Measurements from ENCODE around the gene POLR1A.
"Not testable (repeated sequence)": the region's sequence is repeated elsewhere in the genome, so short reads cannot be mapped to it uniquely, and the experiment has no call there.

Gene POLR1A

GRCh38 chr2:85995648-85996529 is 109.8 kb downstream of the POLR1A start:
- H3K9ac ChIP-seq = no peak overlapping the region
- H3K79me2 ChIP-seq (ENCODE audit: insufficient read depth, low read depth) = no peaks in the 10 kb centered on the region
- H3K36me3 ChIP-seq (ENCODE audit: insufficient read depth) = no peaks in the 10 kb centered on the region
- H2AFZ ChIP-seq (ENCODE audit: low read depth) = no peak overlapping the region
- no peaks in the 10 kb centered on the region for H4K20me1 ChIP-seq (ENCODE audit: insufficient read depth)
- H3K4me2 ChIP-seq = peak overlapping the region; percentile 90
- peaks cover 99% of the 10 kb centered on the region for H3K4me1 ChIP-seq (ENCODE audit: low read depth, poor library complexity, severe bottlenecking)
- peak overlapping the region; percentile 91; the same call in 1 of the 2 replicates for H3K27ac ChIP-seq
- no peak for TF ChIP-seq CTCF (conservative IDR thresholded peaks at IDR 0.05; ENCODE audit: low read depth, low read length)
- H3K4me3 ChIP-seq (IDR thresholded peaks at IDR 0.05; ENCODE audit: insufficient read depth, low read depth, low read length) = no peak overlapping the region
- H3K27me3 ChIP-seq (ENCODE audit: insufficient read depth, low read depth) = no peaks in the 10 kb centered on the region

GRCh38 chr2:85994897-85995647 is 110.6 kb downstream of the POLR1A start:
- H3K4me3 ChIP-seq (IDR thresholded peaks at IDR 0.05; ENCODE audit: insufficient read depth, low read depth, low read length) = no peak overlapping the region
- peaks cover 99% of the 10 kb centered on the region for H3K4me1 ChIP-seq (ENCODE audit: low read depth, poor library complexity, severe bottlenecking)
- no peaks in the 10 kb centered on the region for H3K79me2 ChIP-seq (ENCODE audit: insufficient read depth, low read depth)
- no peak overlapping the region for H2AFZ ChIP-seq (ENCODE audit: low read depth)
- TF ChIP-seq CTCF (conservative IDR thresholded peaks at IDR 0.05; ENCODE audit: low read depth, low read length) = no peak
- no peaks in the 10 kb centered on the region for H4K20me1 ChIP-seq (ENCODE audit: insufficient read depth)
- H3K4me2 ChIP-seq = peak overlapping the region; percentile 90
- peak overlapping the region; percentile 56; the same call in 1 of the 2 replicates for H3K9ac ChIP-seq
- H3K27ac ChIP-seq = peak overlapping the region; percentile 91
- no peaks in the 10 kb centered on the region for H3K27me3 ChIP-seq (ENCODE audit: insufficient read depth, low read depth)
- no peaks in the 10 kb centered on the region for H3K36me3 ChIP-seq (ENCODE audit: insufficient read depth)

GRCh38 chr2:85994421-85994777 is 111.3 kb downstream of the POLR1A start:
- H3K27ac ChIP-seq = peak overlapping the region; percentile 91
- no peak for TF ChIP-seq CTCF (conservative IDR thresholded peaks at IDR 0.05; ENCODE audit: low read depth, low read length)
- no peaks in the 10 kb centered on the region for H3K79me2 ChIP-seq (ENCODE audit: insufficient read depth, low read depth)
- no peaks in the 10 kb centered on the region for H3K27me3 ChIP-seq (ENCODE audit: insufficient read depth, low read depth)
- peaks cover 99% of the 10 kb centered on the region for H3K4me1 ChIP-seq (ENCODE audit: low read depth, poor library complexity, severe bottlenecking)
- H4K20me1 ChIP-seq (ENCODE audit: insufficient read depth) = no peaks in the 10 kb centered on the region
- peak overlapping the region; percentile 58; the same call in 1 of the 2 replicates for H2AFZ ChIP-seq (ENCODE audit: low read depth)
- H3K4me2 ChIP-seq = peak overlapping the region; percentile 90
- peak overlapping the region; percentile 56 for H3K9ac ChIP-seq
- H3K4me3 ChIP-seq (IDR thresholded peaks at IDR 0.05; ENCODE audit: insufficient read depth, low read depth, low read length) = no peak overlapping the region
- H3K36me3 ChIP-seq (ENCODE audit: insufficient read depth) = no peaks in the 10 kb centered on the region

- H3K4me1 ChIP-seq (ENCODE audit: low read depth, poor library complexity, severe bottlenecking) = peaks cover 89% of the 10 kb centered on the region
- H3K36me3 ChIP-seq (ENCODE audit: insufficient read depth) = no peaks in the 10 kb centered on the region
- peak overlapping the region; percentile 7 for H3K4me3 ChIP-seq (IDR thresholded peaks at IDR 0.05; ENCODE audit: insufficient read depth, low read depth, low read length)
- H2AFZ ChIP-seq (ENCODE audit: low read depth) = no peak overlapping the region
- H4K20me1 ChIP-seq (ENCODE audit: insufficient read depth) = no peaks in the 10 kb centered on the region
- no peaks in the 10 kb centered on the region for H3K27me3 ChIP-seq (ENCODE audit: insufficient read depth, low read depth)
- TF ChIP-seq CTCF (conservative IDR thresholded peaks at IDR 0.05; ENCODE audit: low read depth, low read length) = no peak
- no peak overlapping the region for H3K9ac ChIP-seq
- peak overlapping the region; percentile 91; the same call in 1 of the 2 replicates for H3K27ac ChIP-seq
- H3K79me2 ChIP-seq (ENCODE audit: insufficient read depth, low read depth) = no peaks in the 10 kb centered on the region
- H3K4me2 ChIP-seq = peak overlapping the region; percentile 90
Observed at GRCh38 chr2:85992611-85993010, 113.1 kb downstream of the POLR1A start.

- Histone ChIP-seq H3K4me3 (IDR thresholded peaks at IDR 0.05; ENCODE audit: insufficient read depth, low read depth, low read length) (peak overlapping the region; percentile 4), H3K4me1 (ENCODE audit: low read depth, poor library complexity, severe bottlenecking) (peaks cover 84% of the 10 kb centered on the region)
- H3K79me2 ChIP-seq (ENCODE audit: insufficient read depth, low read depth); H2AFZ ChIP-seq (ENCODE audit: low read depth); H3K4me2 ChIP-seq; H3K27me3 ChIP-seq (ENCODE audit: insufficient read depth, low read depth); H4K20me1 ChIP-seq (ENCODE audit: insufficient read depth); H3K36me3 ChIP-seq (ENCODE audit: insufficient read depth); H3K9ac ChIP-seq; H3K27ac ChIP-seq: not testable (repeated sequence)
Observed at GRCh38 chr2:85992053-85992452, 113.6 kb downstream of the POLR1A start.
